Stimulated activated CD8-positive, alpha-beta memory T cell treated with anti-CD3 and anti-CD28 coated beads, Interleukin-15, amount 100 ng/mL, for 48 hours (primary cell): Measurements from ENCODE around the gene MPV17.
"Not testable (repeated sequence)": the region's sequence is repeated elsewhere in the genome, so short reads cannot be mapped to it uniquely, and the experiment has no call there.

Source experiments
- DNase-seq, 2 donors: peaks; one replicate each; pipeline ENCODE4 v3.0.0-alpha.2; 2020; ENCODE audit warnings: low read depth in 2 of 2

The MPV17 gene

GRCh38 chr2:27323596-27324285 lies 844 bp upstream of the MPV17 start:
- no peak for DNase-seq

- no peak for DNase-seq
Observed at GRCh38 chr2:27322301-27322765, 564 bp downstream of the MPV17 start.

GRCh38 chr2:27320958-27321543 lies 1.8 kb downstream of the MPV17 start:
- no peak for DNase-seq

GRCh38 chr2:27319839-27320238 lies 3.1 kb downstream of the MPV17 start:
- not testable (repeated sequence) for DNase-seq

- DNase-seq = no peak
Observed at GRCh38 chr2:27316655-27317412, 6.1 kb downstream of the MPV17 start.

GRCh38 chr2:27315122-27315521 lies 7.8 kb downstream of the MPV17 start:
- no peak for DNase-seq

- no peak for DNase-seq
Observed at GRCh38 chr2:27314709-27315108, 8.2 kb downstream of the MPV17 start.

GRCh38 chr2:27313882-27314645 lies 8.8 kb downstream of the MPV17 start:
- DNase-seq = no peak

GRCh38 chr2:27312152-27312551 lies 10.7 kb downstream of the MPV17 start:
- DNase-seq = no peak

- DNase-seq = no peak
Observed at GRCh38 chr2:27309651-27310050, 13.2 kb downstream of the MPV17 start.

- DNase-seq = no peak
Observed at GRCh38 chr2:27308359-27308881, 14.5 kb downstream of the MPV17 start, which contains the start of gene UCN. UCN (minus strand) TSS chr2:27308445; CDS start chr2:27307895, 550 bp downstream.

GRCh38 chr2:27307545-27308358 lies 15.1 kb downstream of the MPV17 start:
- DNase-seq = no peak

- DNase-seq = no peak
Observed at GRCh38 chr2:27307287-27307544, 15.7 kb downstream of the MPV17 start.

GRCh38 chr2:27306573-27307286 lies 16.2 kb downstream of the MPV17 start:
- no peak for DNase-seq

- no peak for DNase-seq
Observed at GRCh38 chr2:27306136-27306535, 16.8 kb downstream of the MPV17 start.

GRCh38 chr2:27305516-27305915 lies 17.4 kb downstream of the MPV17 start:
- DNase-seq = no peak

- DNase-seq = no peak
Observed at GRCh38 chr2:27304488-27305240, 18.2 kb downstream of the MPV17 start.

GRCh38 chr2:27303093-27304025 lies 19.5 kb downstream of the MPV17 start:
- DNase-seq = no peak

- not testable (repeated sequence) for DNase-seq
Observed at GRCh38 chr2:27300606-27301005, 22.3 kb downstream of the MPV17 start.
